Esophagus muscularis mucosa (tissue), 4 donors: ENCODE data around the gene GALNT11. TPM values are rescaled to one million over a fixed set of nuclear protein-coding genes. Genes with fewer than 3 reads are reported as not detected.

Experiments used
- DNase-seq: peaks from one replicate; pipeline ENCODE4 v3.0.0-alpha.2; 2017; ENCODE audit errors: extremely low spot score
- H3K27ac ChIP-seq, 4 donors: fragments of 200-600 bp; sonication (generic); replicated peaks in 1 of 4; 1 replicate in 3 of 4; 2 replicates in 1 of 4; pipeline ENCODE4 v1.5.1; 2016 to 2019; ENCODE audit warnings: mild to moderate bottlenecking in 1 of 4
- H3K27me3 ChIP-seq, 4 donors: fragments of 200-600 bp; sonication (generic); one replicate each; pipeline versions ENCODE4 v1.5.1 to v1.6.0; 2016 to 2019
- H3K36me3 ChIP-seq, 4 donors: fragments of 200-600 bp; sonication (generic); one replicate each; pipeline ENCODE4 v1.5.1; 2016 to 2019
- H3K4me1 ChIP-seq, 4 donors: fragments of 200-600 bp; sonication (generic); one replicate each; pipeline ENCODE4 v1.5.1; 2016 to 2019
- H3K4me3 ChIP-seq, 4 donors: fragments of 200-600 bp; sonication (generic); 1 replicate in 2 of 4; 2 replicates in 2 of 4; pipeline ENCODE4 v1.5.1; 2016 to 2019; ENCODE audit warnings: mild to moderate bottlenecking in 4 of 4, moderate library complexity in 1 of 4
- H3K9me3 ChIP-seq, 4 donors: fragments of 200-600 bp; sonication (generic); 1 replicate in 3 of 4; 2 replicates in 1 of 4; pipeline ENCODE4 v1.5.1; 2016 to 2019
- CTCF ChIP-seq, 3 experiments: fragments of 200-600 bp in 2 of 3; fragments of 450-650 bp in 1 of 3; sonication (generic) in 2 of 3; IDR thresholded peaks; one replicate each; pipeline ENCODE4 v1.5.1; 2017 to 2019; ENCODE audit warnings: antibody characterized with exemption in 3 of 3, mild to moderate bottlenecking in 2 of 3, moderate library complexity in 1 of 3
- EP300 ChIP-seq: sonication (generic); formaldehyde crosslinking; IDR thresholded peaks from one replicate; pipeline ENCODE4 v1.6.1; 2017; ENCODE audit warnings: antibody characterized with exemption
- POLR2A ChIP-seq: fragments of 450-650 bp; IDR thresholded peaks from one replicate; pipeline ENCODE4 v1.6.1; 2017; ENCODE audit warnings: antibody characterized with exemption, moderate library complexity, mild to moderate bottlenecking, low read depth
- POLR2AphosphoS5 ChIP-seq, 2 donors: sonication (generic); formaldehyde crosslinking; IDR thresholded peaks; one replicate each; pipeline ENCODE4 v1.6.1; 2017; ENCODE audit warnings: antibody characterized with exemption in 2 of 2
- WGBS: methylation state at CpG from one replicate; pipeline ENCODE4 v1.1.5; 2018; 5-methylcytosine and 5-hydroxymethylcytosine counted together
- intact Hi-C: fragments of 100-400 bp; cut with DNase I; formaldehyde crosslinking; loops from one replicate; pipeline ENCODE4 v1.15.1; 2023
- total RNA-seq, 4 donors: library from RNA; depleted of rRNA; stranded (reverse); fragments of >200 nt; gene quantifications; one replicate each; pipeline versions ENCODE4 v1.1.0 to v1.2.1, GENCODE V29; 2016

The GALNT11 gene
- total RNA-seq, 4 donors from 2014 or later: 33.2 to 51.8 (median 39.5) TPM

GRCh38 chr7:152115021-152115718 lies 89.7 kb downstream of the GALNT11 start:
- peaks cover 43 to 83% (median 60%) of the 10 kb centered on the region in 4 donors for H3K36me3 ChIP-seq
- no peaks in the 10 kb centered on the region for H3K27me3 ChIP-seq
- H3K4me3 ChIP-seq: no peak overlapping the region
- TF ChIP-seq CTCF (IDR thresholded peaks at IDR 0.05) (no peak), EP300 (no peak), POLR2AphosphoS5 (IDR thresholded peaks at IDR 0.05) (no peak), POLR2A (no peak)
- no peaks in the 10 kb centered on the region for H3K4me1 ChIP-seq
- 96% methylated on average over 9 of the region's 9 CpGs for WGBS
- intact Hi-C loops: no loop called here
- DNase-seq: peak; percentile 47
- H3K27ac ChIP-seq: no peak overlapping the region
- no peaks in the 10 kb centered on the region for H3K9me3 ChIP-seq

DNA sequence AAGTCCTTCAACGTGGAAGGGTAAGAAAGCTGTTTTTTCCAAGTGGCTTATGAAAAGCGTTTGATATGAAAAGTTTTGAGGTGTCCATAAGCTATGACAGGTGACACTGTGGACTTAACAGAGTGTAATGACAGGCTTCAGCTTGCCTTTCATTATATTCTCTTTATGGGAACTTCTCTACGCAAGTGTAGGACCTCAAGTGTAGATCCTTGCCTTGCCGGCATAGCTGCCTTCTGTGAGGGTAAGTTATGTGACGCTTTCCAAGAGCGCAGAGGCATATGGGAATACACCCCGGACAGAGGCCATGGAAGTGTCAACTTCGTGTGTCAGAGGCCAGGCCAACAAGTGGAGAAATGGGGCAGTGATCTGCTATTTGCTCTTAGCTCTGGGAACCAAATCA lies 91.9 kb downstream of the GALNT11 start:
- Histone ChIP-seq H3K36me3 (peaks cover 65 to 87% (median 75%) of the 10 kb centered on the region in 4 donors), H3K27me3 (no peaks in the 10 kb centered on the region), H3K4me3 (no peak overlapping the region), H3K4me1 (no peaks in the 10 kb centered on the region), H3K27ac (no peak overlapping the region), H3K9me3 (no peaks in the 10 kb centered on the region)
- DNase-seq: peak; percentile 66
- TF ChIP-seq POLR2A (no peak), CTCF (IDR thresholded peaks at IDR 0.05) (no peak), POLR2AphosphoS5 (IDR thresholded peaks at IDR 0.05) (no peak), EP300 (no peak)
- intact Hi-C loops: no loop called here
- WGBS: 93% methylated on average over 8 of the region's 8 CpGs

GRCh38 chr7:152120210-152120609 lies 94.7 kb downstream of the GALNT11 start:
- TF ChIP-seq POLR2A: no peak
- no peak for TF ChIP-seq POLR2AphosphoS5 (IDR thresholded peaks at IDR 0.05)
- no peak for TF ChIP-seq EP300
- TF ChIP-seq CTCF (IDR thresholded peaks at IDR 0.05): no peak
- Histone ChIP-seq H3K27me3 (no peaks in the 10 kb centered on the region), H3K36me3 (peaks cover 53 to 95% (median 82%) of the 10 kb centered on the region in 4 donors), H3K27ac (no peak overlapping the region), H3K9me3 (peaks cover 0 to 7% (median 2%) of the 10 kb centered on the region in 4 donors), H3K4me1 (no peaks in the 10 kb centered on the region), H3K4me3 (no peak overlapping the region)
- peak; percentile 42 for DNase-seq
- intact Hi-C loops: no loop called here
- WGBS: 95% methylated on average over 6 of the region's 6 CpGs

- 95% methylated on average over 7 of the region's 7 CpGs for WGBS
- TF ChIP-seq EP300: no peak
- TF ChIP-seq POLR2A: no peak
- TF ChIP-seq POLR2AphosphoS5 (IDR thresholded peaks at IDR 0.05): no peak
- TF ChIP-seq CTCF (IDR thresholded peaks at IDR 0.05): no peak
Observed at GRCh38 chr7:152120776-152121175, 95.3 kb downstream of the GALNT11 start.

More at GRCh38 chr7:152120776-152121175, 95.3 kb downstream of the GALNT11 start:
- no peak overlapping the region for H3K27ac ChIP-seq
- H3K9me3 ChIP-seq: peaks cover 0 to 7% (median 2%) of the 10 kb centered on the region in 4 donors
- intact Hi-C loops: no loop called here
- H3K4me3 ChIP-seq: no peak overlapping the region
- peak; percentile 60 for DNase-seq
- no peaks in the 10 kb centered on the region for H3K4me1 ChIP-seq
- H3K36me3 ChIP-seq: peaks cover 53 to 98% (median 82%) of the 10 kb centered on the region in 4 donors
- no peaks in the 10 kb centered on the region for H3K27me3 ChIP-seq
